IMR-90 (cell line): ENCODE measurements around the gene POMZP3. TPM values are rescaled to one million over a fixed set of nuclear protein-coding genes. Genes with fewer than 3 reads are reported as not detected.
"Not testable (repeated sequence)": the region's sequence is repeated elsewhere in the genome, so short reads cannot be mapped to it uniquely, and the experiment has no call there.

ENCODE experiments used
- ATAC-seq: fragments of 200-7000 bp; cut with Tn5 transposase; 2 replicates; pipeline ENCODE4 v1.9.1; 2020; ENCODE audit warnings: low read depth, mild to moderate bottlenecking, moderate library complexity
- Bru-seq: library from RNA; stranded (reverse); fragments of 400-500 nt; gene quantifications from one replicate; lab custom pipeline; 2021; lab: Mats Ljungman, UMichigan
- BruChase-seq, 2 experiments: library from RNA; stranded (reverse); fragments of 400-500 nt; gene quantifications; one replicate each; lab custom pipeline; 2021; lab: Mats Ljungman, UMichigan
- BruUV-seq: library from RNA; stranded (reverse); fragments of 400-500 nt; replicated peaks from 2 replicates; lab custom pipeline; 2021; lab: Mats Ljungman, UMichigan
- CTCF ChIA-PET: fragments of 300-600 bp; formaldehyde crosslinking; extraction: SDS; loops from one replicate; lab custom pipeline; 2021; ENCODE audit warnings: antibody characterized with exemption; lab: Yijun Ruan, JAX
- POLR2A ChIA-PET: fragments of 300-600 bp; sonication (Branson Sonifier 250); formaldehyde crosslinking; loops from one replicate; lab custom pipeline; 2022; ENCODE audit warnings: antibody characterized with exemption; ENCODE audit not compliant: unreplicated experiment; lab: Charles Lee
- DNase-seq: peaks from one replicate; pipeline ENCODE4 v3.0.0; 2013
- H2AFZ ChIP-seq: replicated peaks from 2 replicates; pipeline ENCODE3; 2013; ENCODE audit warnings: low read length, mild to moderate bottlenecking; ENCODE audit not compliant: poor library complexity
- H2AK5ac ChIP-seq: 2 replicates; pipeline ENCODE4 v1.6.1; 2013; ENCODE audit warnings: low read depth, low read length, inconsistent platforms
- H2AK9ac ChIP-seq: replicated peaks from 2 replicates; pipeline ENCODE3; 2013; ENCODE audit warnings: mild to moderate bottlenecking, low read depth, low read length, moderate library complexity; ENCODE audit not compliant: poor library complexity
- H2BK120ac ChIP-seq: 2 replicates; pipeline ENCODE4 v1.6.1; 2013; ENCODE audit warnings: low read depth, low read length, inconsistent platforms
- H2BK15ac ChIP-seq: 3 replicates; pipeline ENCODE4 v1.6.1; 2013; ENCODE audit warnings: low read depth, low read length, inconsistent platforms
- H2BK20ac ChIP-seq: 2 replicates; pipeline ENCODE4 v1.6.1; 2013; ENCODE audit warnings: low read depth, mild to moderate bottlenecking, inconsistent platforms, low read length, moderate library complexity
- H2BK5ac ChIP-seq: 2 replicates; pipeline ENCODE4 v1.6.1; 2013; ENCODE audit warnings: mild to moderate bottlenecking, low read depth, low read length, inconsistent platforms; ENCODE audit not compliant: poor library complexity, severe bottlenecking
- H3K14ac ChIP-seq: replicated peaks from 2 replicates; pipeline ENCODE4 v1.6.1; 2013; ENCODE audit warnings: low read depth, low read length, inconsistent platforms
- H3K18ac ChIP-seq: 2 replicates; pipeline ENCODE4 v1.6.1; 2013; ENCODE audit warnings: low read depth, low read length, control low read depth
- H3K23ac ChIP-seq: 2 replicates; pipeline ENCODE4 v1.6.1; 2013; ENCODE audit warnings: low read depth, low read length, inconsistent platforms
- H3K27ac ChIP-seq: 2 replicates; pipeline ENCODE4 v1.5.1; 2013; ENCODE audit warnings: mild to moderate bottlenecking, control low read depth, low read length; ENCODE audit not compliant: insufficient read depth
- H3K27me3 ChIP-seq: 2 replicates; pipeline ENCODE4 v1.6.1; 2013; ENCODE audit warnings: low read length; ENCODE audit not compliant: control insufficient read depth, insufficient read depth
- H3K36me3 ChIP-seq: 2 replicates; pipeline ENCODE4 v1.6.1; 2013; ENCODE audit warnings: low read length, mixed read lengths; ENCODE audit not compliant: control insufficient read depth, insufficient read depth
- H3K4ac ChIP-seq: 2 replicates; pipeline ENCODE4 v1.6.1; 2013; ENCODE audit warnings: low read depth, low read length, inconsistent platforms
- H3K4me1 ChIP-seq: 2 replicates; pipeline ENCODE4 v1.6.1; 2013; ENCODE audit warnings: low read length, mixed read lengths; ENCODE audit not compliant: control insufficient read depth, insufficient read depth
- H3K4me2 ChIP-seq: 2 replicates; pipeline ENCODE4 v1.6.1; 2013; ENCODE audit warnings: low read depth, mild to moderate bottlenecking, control low read depth, low read length, moderate library complexity
- H3K4me3 ChIP-seq: 2 replicates; pipeline ENCODE4 v1.5.1; 2013; ENCODE audit warnings: low read depth, mild to moderate bottlenecking, control low read depth, low read length, moderate library complexity; ENCODE audit not compliant: insufficient read depth
- H3K56ac ChIP-seq: 2 replicates; pipeline ENCODE4 v1.6.1; 2013; ENCODE audit warnings: low read length, inconsistent platforms; ENCODE audit not compliant: insufficient read depth; ENCODE audit errors: extremely low read depth
- H3K79me1 ChIP-seq, 2 experiments: 2 replicates each; pipeline ENCODE4 v1.6.1; 2013; ENCODE audit warnings: low read length in 2 of 2, inconsistent platforms in 1 of 2, low read depth in 1 of 2
- H3K9ac ChIP-seq: 2 replicates; pipeline ENCODE4 v1.6.1; 2013; ENCODE audit warnings: low read depth, low read length, control low read depth
- H3K9me1 ChIP-seq: 2 replicates; pipeline ENCODE4 v1.6.1; 2013; ENCODE audit warnings: low read length, inconsistent platforms; ENCODE audit not compliant: insufficient read depth
- H3K9me3 ChIP-seq: 2 replicates; pipeline ENCODE4 v1.6.1; 2013; ENCODE audit warnings: low read length; ENCODE audit not compliant: control insufficient read depth, insufficient read depth
- H4K20me1 ChIP-seq: 2 replicates; pipeline ENCODE4 v1.6.1; 2013; ENCODE audit warnings: low read length, inconsistent platforms; ENCODE audit not compliant: insufficient read depth
- H4K5ac ChIP-seq: 2 replicates; pipeline ENCODE4 v1.6.1; 2013; ENCODE audit warnings: mild to moderate bottlenecking, low read depth, low read length, control low read depth
- H4K8ac ChIP-seq, 2 experiments: 2 replicates each; pipeline ENCODE4 v1.6.1; 2013; ENCODE audit warnings: low read depth in 2 of 2, low read length in 2 of 2, control low read depth in 1 of 2, inconsistent platforms in 1 of 2
- H4K91ac ChIP-seq: 2 replicates; pipeline ENCODE4 v1.6.1; 2013; ENCODE audit warnings: low read depth, low read length, inconsistent platforms; ENCODE audit not compliant: insufficient read depth
- WGBS, 2 experiments: methylation state at CpG; one replicate each; pipeline versions ENCODE4 v1.1.5 to v1.1.7; 2013; ENCODE audit warnings: missing lambda C conversion rate in 2 of 2; ENCODE audit not compliant: insufficient read length in 1 of 2; ENCODE audit errors: extremely low coverage in 2 of 2; 5-methylcytosine and 5-hydroxymethylcytosine counted together
- dilution Hi-C: fragments of 300-500 bp; cut with HindIII; formaldehyde crosslinking; loops from one replicate; pipeline ENCODE4 v1.14.3; 2018; ENCODE audit warnings: low sequenced_read_pairs; ENCODE audit not compliant: unreplicated experiment
- in situ Hi-C: fragments of 300-500 bp; cut with MboI; formaldehyde crosslinking; loops from 3 replicates; pipeline ENCODE4 v1.14.3; 2019; ENCODE audit warnings: low sequenced_read_pairs, inconsistent platforms, mixed read lengths
- intact Hi-C: fragments of 100-400 bp; cut with micrococcal nuclease; formaldehyde crosslinking; loops from 2 replicates; pipeline ENCODE4 v1.10.0; 2022
- long read RNA-seq: library from polyadenylated mRNA; unstranded; transcript quantifications from one replicate; pipeline ENCODE4 v2.0.0, GENCODE V29; 2021; ENCODE audit not compliant: unreplicated experiment
- polyA plus RNA-seq, 3 experiments: library from polyadenylated mRNA; depleted of rRNA; stranded (reverse); fragments of >200 nt; gene quantifications; 2 replicates each; pipeline ENCODE4 v1.2.3, GENCODE V29; 2012; ENCODE audit warnings: low replicate concordance in 1 of 3
- total RNA-seq: library from RNA; depleted of rRNA; stranded (reverse); fragments of >200 nt; gene quantifications from 2 replicates; pipeline ENCODE4 v1.2.3, GENCODE V29; 2012; rRNA removed

The POMZP3 gene
- total RNA-seq (1.1 and 1.4 TPM in 2 replicates), polyA plus RNA-seq (2012; rRNA removed) (4.8 and 5.2 TPM in 2 replicates), Bru-seq, nascent RNA (percentile 55 among the genes with signal in this experiment), BruChase-seq, experiment 1, labeled RNA remaining after a 6-hour chase (percentile 56 among the genes with signal in this experiment), BruChase-seq, experiment 2, labeled RNA remaining after a 2-hour chase (percentile 46 among the genes with signal in this experiment)
- 3.0 and 3.1 TPM in 2 replicates for polyA plus RNA-seq (2012; cell fraction: cytosol; rRNA removed)
- 4.0 and 4.1 TPM in 2 replicates for polyA plus RNA-seq (2012; cell fraction: nucleus; rRNA removed; ENCODE audit: low replicate concordance)
- long read RNA-seq, partial matches to known transcripts, result 0 of 7 reads
- long read RNA-seq, other reads (novel, unspliced or antisense), result 3 of 7 reads

- in situ Hi-C loops, H2AFZ ChIP-seq: not testable (repeated sequence)
Measured at GRCh38 chr7:76626989-76627642, at the start of gene POMZP3. TSS of gene POMZP3 (minus strand) at chr7:76627279. CDS start at chr7:76626064, 1,215 bp downstream.

GRCh38 chr7:76675783-76676182 is 48.7 kb upstream of the POMZP3 start:
- DNase-seq, H3K56ac ChIP-seq, H3K9ac ChIP-seq, H2AK5ac ChIP-seq, H3K79me1 ChIP-seq, H3K27ac ChIP-seq, H4K8ac ChIP-seq, H3K4me3 ChIP-seq, intact Hi-C loops, dilution Hi-C loops, H3K4ac ChIP-seq, H3K18ac ChIP-seq, H3K4me1 ChIP-seq, H2BK120ac ChIP-seq, H4K5ac ChIP-seq, POLR2A ChIA-PET, H4K91ac ChIP-seq, H3K27me3 ChIP-seq, H3K9me3 ChIP-seq, H4K20me1 ChIP-seq, H3K23ac ChIP-seq, CTCF ChIA-PET, H3K14ac ChIP-seq, BruUV-seq, H2BK20ac ChIP-seq, in situ Hi-C loops, H3K9me1 ChIP-seq, H3K4me2 ChIP-seq, H3K36me3 ChIP-seq, H2AK9ac ChIP-seq, ATAC-seq, H2AFZ ChIP-seq, H2BK15ac ChIP-seq, H2BK5ac ChIP-seq: not testable (repeated sequence)
- WGBS, 2 experiments, result no CpG with 5 or more reads among the region's 2 CpGs

More at GRCh38 chr7:76626989-76627642, at the start of gene POMZP3:
- H3K27me3 ChIP-seq, H4K20me1 ChIP-seq, POLR2A ChIA-PET, H2BK15ac ChIP-seq, H3K9me1 ChIP-seq, intact Hi-C loops, BruUV-seq, H2AK9ac ChIP-seq, H3K4me1 ChIP-seq, CTCF ChIA-PET, H3K79me1 ChIP-seq, H2BK20ac ChIP-seq, dilution Hi-C loops, H3K36me3 ChIP-seq, H3K9me3 ChIP-seq: not testable (repeated sequence)
- no CpG with 5 or more reads among the region's 78 CpGs for WGBS, 2 experiments
- H4K91ac ChIP-seq, result peak within 1 kb of the TSS; percentile 72
- peak within 1 kb of the TSS; percentile 88 for H3K27ac ChIP-seq
- peak within 1 kb of the TSS; percentile 92 to 93 for H4K8ac ChIP-seq
- peak within 1 kb of the TSS; percentile 86 for H3K56ac ChIP-seq
- H3K14ac ChIP-seq, result peak within 1 kb of the TSS; percentile 91
- H3K9ac ChIP-seq, result peak within 1 kb of the TSS; percentile 91
- peak within 1 kb of the TSS; percentile 69; the same call in 1 of the 2 replicates for H3K18ac ChIP-seq
- peak within 1 kb of the TSS; percentile 86 for H2BK5ac ChIP-seq
- peak; percentile 93 for ATAC-seq
- H3K23ac ChIP-seq, result peak within 1 kb of the TSS; percentile 82
- H3K4ac ChIP-seq, result peak within 1 kb of the TSS; percentile 87
- H2AK5ac ChIP-seq, result peak within 1 kb of the TSS; percentile 82; the same call in 1 of the 2 replicates
- H3K4me3 ChIP-seq, result peak within 1 kb of the TSS; percentile 95
- peak within 1 kb of the TSS; percentile 94; the same call in 1 of the 2 replicates for H4K5ac ChIP-seq
- peak; percentile 2 for DNase-seq
- H3K4me2 ChIP-seq, result peak within 1 kb of the TSS; percentile 76
- 0 out of 2 replicates have a peak within 1 kb of the TSS, but pooled peaks have one; percentile 32 for H2BK120ac ChIP-seq
